MM.1S (cell line): Measurements from ENCODE around the gene AKAP6.

ENCODE experiments used
- DNase-seq: peaks from one replicate; pipeline ENCODE4 v3.0.0-alpha.2; 2015
- H2AFZ ChIP-seq: fragments of 300-600 bp; sonication (generic); 2 replicates; pipeline ENCODE4 v1.6.0; 2016; ENCODE audit warnings: antibody characterized with exemption, low read length
- H3F3A ChIP-seq: fragments of 300-600 bp; sonication (generic); 2 replicates; pipeline ENCODE4 v1.6.1; 2016; ENCODE audit warnings: mild to moderate bottlenecking, antibody characterized with exemption, low read length, moderate library complexity, mixed read lengths; ENCODE audit not compliant: insufficient read depth
- H3K27ac ChIP-seq: fragments of 300-600 bp; sonication (generic); 2 replicates; pipeline ENCODE4 v1.5.1; 2016; ENCODE audit warnings: mild to moderate bottlenecking, low read length
- H3K27me3 ChIP-seq: fragments of 300-600 bp; sonication (generic); replicated peaks from 2 replicates; pipeline ENCODE4 v1.6.0; 2016; ENCODE audit warnings: low read length; ENCODE audit not compliant: insufficient read depth
- H3K36me3 ChIP-seq: fragments of 300-600 bp; sonication (generic); replicated peaks from 2 replicates; pipeline ENCODE4 v1.6.1; 2016; ENCODE audit warnings: mild to moderate bottlenecking, low read length, mixed read lengths; ENCODE audit not compliant: insufficient read depth
- H3K4me1 ChIP-seq: fragments of 300-600 bp; sonication (generic); 2 replicates; pipeline ENCODE4 v1.6.1; 2016; ENCODE audit warnings: low read length, mixed read lengths
- H3K4me2 ChIP-seq: fragments of 300-600 bp; sonication (generic); 2 replicates; pipeline ENCODE4 v1.6.0; 2016; ENCODE audit warnings: low read depth, low read length
- H3K4me3 ChIP-seq: fragments of 300-600 bp; sonication (generic); 2 replicates; pipeline ENCODE4 v1.5.1; 2016; ENCODE audit warnings: low read length, mixed read lengths
- H3K79me2 ChIP-seq: fragments of 300-600 bp; sonication (generic); 2 replicates; pipeline ENCODE4 v1.6.1; 2016; ENCODE audit warnings: mixed run types, low read length, mixed read lengths
- H3K9ac ChIP-seq: fragments of 300-600 bp; sonication (generic); 2 replicates; pipeline ENCODE4 v1.6.1; 2016; ENCODE audit warnings: low read length, mixed read lengths
- H3K9me2 ChIP-seq: fragments of 300-600 bp; sonication (generic); replicated peaks from 2 replicates; pipeline ENCODE4 v1.6.1; 2016; ENCODE audit warnings: mild to moderate bottlenecking, low read length, mixed read lengths; ENCODE audit not compliant: insufficient read depth
- H3K9me3 ChIP-seq: fragments of 300-600 bp; sonication (generic); replicated peaks from 2 replicates; pipeline ENCODE4 v1.6.1; 2016; ENCODE audit warnings: mild to moderate bottlenecking, low read length, mixed read lengths; ENCODE audit not compliant: insufficient read depth
- H4K20me1 ChIP-seq: fragments of 300-600 bp; sonication (generic); 2 replicates; pipeline ENCODE4 v1.6.1; 2016; ENCODE audit warnings: mild to moderate bottlenecking, low read length, moderate library complexity, mixed read lengths; ENCODE audit not compliant: insufficient read depth
- EZH2 ChIP-seq: fragments of 300-600 bp; sonication (generic); optimal IDR thresholded peaks from 2 replicates; pipeline ENCODE3; 2017; ENCODE audit warnings: low read depth, mild to moderate bottlenecking, antibody characterized with exemption, low read length, mixed read lengths
- EZH2phosphoT487 ChIP-seq: fragments of 300-600 bp; sonication (generic); IDR thresholded peaks from 2 replicates; pipeline ENCODE4 v1.6.1; 2018; ENCODE audit warnings: antibody characterized with exemption, low read length
- TF ChIP-seq, protein P1 (sequence below): fragments of 300-600 bp; sonication (generic); IDR thresholded peaks from 2 replicates; pipeline ENCODE4 v1.5.1; 2016; ENCODE audit warnings: antibody characterized with exemption, low read length, mixed read lengths

Gene AKAP6

DNA sequence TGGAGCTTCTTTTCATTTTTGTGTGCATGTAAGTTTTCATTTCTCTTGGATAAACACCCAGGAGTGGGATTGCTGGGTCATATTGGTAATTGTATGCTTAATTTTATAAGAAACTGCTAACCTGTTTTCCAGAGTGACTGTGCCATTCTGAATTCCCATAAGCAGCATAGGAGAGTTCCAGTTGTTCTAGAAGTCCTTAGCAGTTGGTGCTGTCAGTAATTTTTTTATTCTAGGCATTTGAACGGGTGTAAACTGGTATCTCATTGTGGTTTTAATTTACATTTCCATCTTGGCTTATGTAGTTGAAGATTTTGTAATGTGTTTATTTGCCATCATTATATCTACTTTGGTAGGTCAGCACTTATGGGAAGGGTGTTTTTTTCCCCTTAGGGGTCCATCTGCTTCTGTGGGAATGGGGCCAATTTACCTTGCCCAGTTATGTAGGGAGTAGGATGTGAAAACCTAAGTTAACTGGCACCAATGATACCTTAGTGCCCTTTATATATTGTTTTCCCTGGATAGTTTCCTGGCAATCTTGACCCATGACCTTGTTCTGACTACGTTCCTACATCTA lies 202.9 kb downstream of the AKAP6 start:
- Histone ChIP-seq H2AFZ (no peak overlapping the region), H3K79me2 (no peaks in the 10 kb centered on the region), H3K9me3 (no peaks in the 10 kb centered on the region), H3F3A (no peaks in the 10 kb centered on the region), H3K27ac (no peak overlapping the region), H3K27me3 (no peaks in the 10 kb centered on the region), H3K4me1 (no peaks in the 10 kb centered on the region), H3K9me2 (no peaks in the 10 kb centered on the region), H3K9ac (no peak overlapping the region), H3K4me3 (no peak overlapping the region), H3K36me3 (no peaks in the 10 kb centered on the region), H4K20me1 (no peaks in the 10 kb centered on the region), H3K4me2 (no peak overlapping the region)
- no peak for TF ChIP-seq EZH2phosphoT487
- TF ChIP-seq, protein P1, sequence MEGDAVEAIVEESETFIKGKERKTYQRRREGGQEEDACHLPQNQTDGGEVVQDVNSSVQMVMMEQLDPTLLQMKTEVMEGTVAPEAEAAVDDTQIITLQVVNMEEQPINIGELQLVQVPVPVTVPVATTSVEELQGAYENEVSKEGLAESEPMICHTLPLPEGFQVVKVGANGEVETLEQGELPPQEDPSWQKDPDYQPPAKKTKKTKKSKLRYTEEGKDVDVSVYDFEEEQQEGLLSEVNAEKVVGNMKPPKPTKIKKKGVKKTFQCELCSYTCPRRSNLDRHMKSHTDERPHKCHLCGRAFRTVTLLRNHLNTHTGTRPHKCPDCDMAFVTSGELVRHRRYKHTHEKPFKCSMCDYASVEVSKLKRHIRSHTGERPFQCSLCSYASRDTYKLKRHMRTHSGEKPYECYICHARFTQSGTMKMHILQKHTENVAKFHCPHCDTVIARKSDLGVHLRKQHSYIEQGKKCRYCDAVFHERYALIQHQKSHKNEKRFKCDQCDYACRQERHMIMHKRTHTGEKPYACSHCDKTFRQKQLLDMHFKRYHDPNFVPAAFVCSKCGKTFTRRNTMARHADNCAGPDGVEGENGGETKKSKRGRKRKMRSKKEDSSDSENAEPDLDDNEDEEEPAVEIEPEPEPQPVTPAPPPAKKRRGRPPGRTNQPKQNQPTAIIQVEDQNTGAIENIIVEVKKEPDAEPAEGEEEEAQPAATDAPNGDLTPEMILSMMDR, result no peak
- no peak for TF ChIP-seq EZH2
- no peak for DNase-seq

DNA sequence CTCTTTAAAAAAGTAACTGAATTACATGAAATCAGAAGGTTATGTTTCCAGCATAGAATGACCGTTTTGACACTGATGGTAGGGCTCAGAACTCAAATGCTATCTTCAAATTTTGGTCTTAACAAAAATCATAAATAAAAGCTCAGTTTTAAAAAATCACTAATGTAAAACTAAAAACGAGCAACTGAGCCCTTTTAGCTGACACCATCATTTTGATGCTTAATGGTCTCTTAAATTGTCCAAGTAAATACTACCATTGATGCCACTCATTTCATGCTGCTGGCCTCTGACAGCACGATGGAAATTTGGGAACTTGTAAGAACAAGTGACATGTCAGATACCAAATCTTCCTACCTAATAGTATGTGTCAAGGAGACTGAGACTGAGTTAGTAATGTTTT lies 205.0 kb downstream of the AKAP6 start:
- no peak overlapping the region for H3K4me3 ChIP-seq
- TF ChIP-seq, protein P1, result no peak
- TF ChIP-seq EZH2 (no peak), EZH2phosphoT487 (no peak)

DNA sequence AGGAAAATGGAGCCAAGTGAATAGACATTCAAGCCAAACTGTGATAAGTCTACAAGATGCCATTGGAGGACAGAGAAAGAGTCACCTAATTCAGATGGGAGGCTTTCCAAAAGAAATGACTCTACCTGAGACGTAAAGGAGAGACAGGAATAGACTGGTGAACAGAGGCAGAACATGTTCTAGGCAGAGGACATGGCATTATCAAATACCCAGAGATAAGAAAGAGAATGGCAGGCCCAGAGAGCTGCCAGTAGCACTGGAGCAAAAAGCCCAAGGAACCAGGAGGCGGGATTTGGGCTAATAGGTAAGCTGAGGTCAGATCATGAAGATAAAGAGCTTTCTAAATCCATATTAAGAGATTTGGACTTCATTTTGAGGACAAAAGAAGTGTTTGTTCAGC lies 207.1 kb downstream of the AKAP6 start:
- no peaks in the 10 kb centered on the region for H3K27me3 ChIP-seq
- no peak for DNase-seq
- H3K9me3 ChIP-seq, result no peaks in the 10 kb centered on the region
- H3K36me3 ChIP-seq, result no peaks in the 10 kb centered on the region
- H3K9ac ChIP-seq, result no peak overlapping the region
- no peak overlapping the region for H3K4me3 ChIP-seq
- no peaks in the 10 kb centered on the region for H3K79me2 ChIP-seq
- no peak overlapping the region for H2AFZ ChIP-seq
- no peaks in the 10 kb centered on the region for H3K4me1 ChIP-seq
- no peaks in the 10 kb centered on the region for H3K9me2 ChIP-seq
- H3F3A ChIP-seq, result no peaks in the 10 kb centered on the region
- TF ChIP-seq EZH2 (no peak), EZH2phosphoT487 (no peak)
- TF ChIP-seq, protein P1, result no peak
- H3K27ac ChIP-seq, result no peak overlapping the region
- H4K20me1 ChIP-seq, result no peaks in the 10 kb centered on the region
- H3K4me2 ChIP-seq, result no peak overlapping the region

More for the DNA sequence above, 205.0 kb downstream of the AKAP6 start:
- DNase-seq, result no peak
- Histone ChIP-seq H3K4me2 (no peak overlapping the region), H3K79me2 (no peaks in the 10 kb centered on the region), H3K27ac (no peak overlapping the region), H3K9ac (no peak overlapping the region), H3K27me3 (no peaks in the 10 kb centered on the region), H3K4me1 (no peaks in the 10 kb centered on the region), H3K9me2 (no peaks in the 10 kb centered on the region), H3K9me3 (no peaks in the 10 kb centered on the region), H3K36me3 (no peaks in the 10 kb centered on the region), H2AFZ (no peak overlapping the region), H4K20me1 (no peaks in the 10 kb centered on the region), H3F3A (no peaks in the 10 kb centered on the region)
